ENCODE data around the gene ELMO3.

The ELMO3 gene

DNA sequence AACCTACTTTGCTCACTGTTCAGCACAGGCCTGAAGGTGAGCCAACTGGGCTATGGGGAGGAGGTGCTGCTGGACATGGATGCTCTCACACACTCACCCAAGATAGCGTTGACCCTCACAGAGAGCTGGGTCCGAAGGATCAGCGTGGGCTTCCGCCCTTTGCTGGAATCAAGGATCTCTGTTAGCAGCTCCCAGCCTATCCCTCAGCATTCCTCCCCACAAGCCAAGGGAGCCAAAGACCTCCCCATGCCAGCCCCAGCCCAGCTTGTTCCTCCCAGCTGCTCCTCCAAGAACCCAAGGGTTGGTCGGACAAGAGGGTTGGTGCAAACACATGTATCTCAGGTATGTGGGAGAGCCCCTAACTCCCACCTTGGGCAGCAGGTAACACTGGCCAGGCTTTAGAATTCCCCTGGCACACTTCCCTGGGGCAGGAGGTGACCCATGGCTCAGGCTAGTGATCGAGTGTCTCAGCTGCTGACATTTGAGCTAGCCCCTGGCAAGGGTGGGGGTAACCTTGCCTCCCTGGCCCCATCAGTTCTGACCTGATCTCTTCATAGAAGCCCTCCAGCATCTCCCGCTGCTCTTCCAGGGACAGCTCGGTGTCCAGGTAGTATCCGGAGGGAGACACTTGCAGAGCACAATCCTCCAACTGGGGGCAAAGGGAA, 40.0 kb downstream of the ELMO3 start:
- Mint-ChIP-seq H3K4me1 (peaks cover 32% of the 10 kb centered on the region), H3K4me3 (no peak overlapping the region), H3K9me3 (no peaks in the 10 kb centered on the region), H3K27ac (no peak overlapping the region), H3K36me3 (ENCODE audit: low read depth) (peaks cover 36% of the 10 kb centered on the region), H3K27me3 (no peaks in the 10 kb centered on the region)
- ATAC-seq (no peak), DNase-seq (no peak)

DNA sequence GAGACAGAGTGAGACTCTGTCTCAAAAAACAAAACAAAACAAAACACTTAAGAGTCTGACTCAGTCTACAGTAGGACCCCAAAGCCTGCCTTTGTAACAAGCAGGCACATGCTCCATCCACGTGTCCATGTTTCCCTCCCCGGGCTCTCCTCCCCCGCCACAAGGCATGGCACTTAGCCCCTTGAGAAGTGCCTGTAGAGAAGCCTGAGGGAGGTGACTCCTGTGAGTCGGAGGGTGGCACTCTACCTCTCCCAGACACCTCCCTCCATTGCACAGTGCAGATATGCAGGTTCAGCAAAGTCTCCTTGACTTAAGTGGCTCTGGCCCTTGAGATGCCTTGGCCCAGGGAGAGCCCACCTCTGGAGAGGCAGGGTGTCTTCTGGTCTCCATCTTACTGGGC, 41.6 kb downstream of the ELMO3 start:
- H3K36me3 Mint-ChIP-seq (ENCODE audit: low read depth), result peaks cover 32% of the 10 kb centered on the region
- H3K4me1 Mint-ChIP-seq, result peaks cover 47% of the 10 kb centered on the region

DNA sequence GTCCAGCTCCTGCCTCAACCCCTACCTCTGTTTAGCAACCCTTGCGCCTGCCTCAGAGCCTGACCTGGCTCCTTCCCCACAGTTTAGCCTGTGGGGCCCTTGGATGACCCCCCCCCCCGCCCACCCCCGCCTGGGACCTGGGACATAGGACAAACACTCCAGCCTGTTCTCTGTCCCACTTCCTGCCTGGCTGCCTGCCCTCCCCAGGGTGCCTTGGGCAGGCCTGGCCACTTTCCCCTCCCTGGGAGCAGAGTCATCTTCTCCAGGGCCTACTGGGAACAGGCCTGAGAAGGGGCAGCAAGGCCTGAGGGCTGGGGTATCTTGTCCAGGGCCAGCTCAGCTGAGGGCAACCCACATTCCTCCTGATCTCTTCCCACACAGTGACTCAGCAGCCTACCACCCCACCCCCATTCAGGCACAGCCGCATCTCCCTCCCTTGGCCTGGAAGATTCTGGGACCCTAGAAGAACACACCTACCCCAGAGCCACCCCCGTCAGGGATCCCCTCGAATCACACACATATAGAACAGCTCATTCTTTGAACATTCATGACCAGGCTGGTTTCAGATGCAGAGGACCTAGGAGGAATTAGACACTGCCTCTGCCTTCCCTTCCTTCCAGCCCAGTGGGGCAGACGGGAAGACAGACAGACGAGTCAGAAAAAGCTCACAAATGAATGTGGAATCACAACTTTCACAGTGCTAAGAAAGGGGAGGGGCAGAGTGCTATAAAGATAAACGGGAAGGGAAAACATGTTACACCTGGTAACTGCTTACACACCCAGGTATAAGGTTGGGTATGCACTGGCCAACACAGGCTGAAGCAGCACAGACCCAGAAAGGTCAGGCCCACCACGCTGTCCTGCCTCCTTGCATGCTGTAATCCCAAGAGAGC, 42.3 kb downstream of the ELMO3 start:
- H3K27me3 Mint-ChIP-seq, result no peaks in the 10 kb centered on the region
- DNase-seq (no peak), ATAC-seq (no peak)
- no peak overlapping the region for H3K4me3 Mint-ChIP-seq
- peaks cover 48% of the 10 kb centered on the region for H3K4me1 Mint-ChIP-seq
- H3K36me3 Mint-ChIP-seq (ENCODE audit: low read depth), result peaks cover 28% of the 10 kb centered on the region
- H3K9me3 Mint-ChIP-seq, result no peaks in the 10 kb centered on the region
- peak overlapping the region; percentile 50 for H3K27ac Mint-ChIP-seq

More for the DNA sequence above, 41.6 kb downstream of the ELMO3 start:
- DNase-seq (no peak), ATAC-seq (no peak)
- Mint-ChIP-seq H3K27ac (no peak overlapping the region), H3K9me3 (no peaks in the 10 kb centered on the region), H3K4me3 (no peak overlapping the region), H3K27me3 (no peaks in the 10 kb centered on the region)

DNA sequence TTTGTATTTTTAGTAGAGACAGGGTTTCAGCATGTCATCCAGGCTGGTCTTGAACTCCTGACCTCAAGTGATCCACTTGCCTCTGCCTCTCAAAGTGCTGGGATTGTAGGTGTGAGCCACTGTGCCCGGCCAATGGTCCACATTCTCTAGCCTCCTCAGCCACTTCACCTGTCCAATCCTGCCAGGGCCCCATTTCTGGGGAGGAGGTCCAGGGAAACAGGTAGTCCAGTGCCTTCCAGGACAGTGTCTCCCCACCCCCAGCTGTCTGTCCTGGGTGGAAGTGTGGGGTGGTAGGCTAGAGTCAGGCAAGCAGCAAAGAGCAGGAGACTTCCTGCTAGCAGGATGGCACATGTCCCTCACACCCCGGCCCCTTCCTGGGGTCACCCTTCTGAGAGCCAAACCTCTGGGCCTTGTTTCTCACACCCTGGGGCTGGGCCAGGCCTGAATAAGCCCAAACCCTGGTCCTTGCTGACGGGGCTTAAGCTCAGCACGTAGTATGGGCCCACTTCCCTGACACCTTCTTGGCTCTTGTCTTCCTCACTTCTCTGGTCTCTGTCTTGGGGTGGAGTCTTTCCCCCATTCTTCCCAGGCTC, 43.3 kb downstream of the ELMO3 start:
- Mint-ChIP-seq H3K36me3 (ENCODE audit: low read depth) (peaks cover 20% of the 10 kb centered on the region), H3K4me3 (no peak overlapping the region), H3K4me1 (peaks cover 47% of the 10 kb centered on the region), H3K9me3 (no peaks in the 10 kb centered on the region), H3K27me3 (no peaks in the 10 kb centered on the region), H3K27ac (peak overlapping the region; percentile 70)
- ATAC-seq (no peak), DNase-seq (no peak)

DNA sequence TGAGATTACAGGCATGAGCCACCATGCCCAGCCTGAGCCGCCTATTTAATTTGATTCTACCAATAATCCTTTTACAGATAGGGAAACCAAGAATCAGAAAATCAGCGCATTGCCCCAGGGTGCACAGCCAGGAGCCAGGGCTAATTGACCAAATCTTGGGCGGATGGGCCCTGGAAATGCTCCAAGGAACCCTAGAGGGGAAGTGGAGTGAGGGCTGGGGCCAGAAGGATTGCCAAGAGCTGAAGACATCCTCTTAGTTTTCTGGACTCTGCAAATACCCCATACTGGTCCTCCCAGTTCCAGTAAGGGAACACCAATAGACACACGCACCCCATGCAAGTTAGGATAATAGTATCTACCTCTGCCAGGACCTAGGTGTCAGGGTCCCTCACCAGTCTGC, 44.5 kb downstream of the ELMO3 start:
- ATAC-seq (no peak), DNase-seq (no peak)
- no peaks in the 10 kb centered on the region for H3K27me3 Mint-ChIP-seq
- peaks cover 55% of the 10 kb centered on the region for H3K4me1 Mint-ChIP-seq
- no peaks in the 10 kb centered on the region for H3K9me3 Mint-ChIP-seq
- peaks cover 8% of the 10 kb centered on the region for H3K36me3 Mint-ChIP-seq (ENCODE audit: low read depth)
- peak overlapping the region; percentile 91 for H3K27ac Mint-ChIP-seq
- H3K4me3 Mint-ChIP-seq, result peak overlapping the region; percentile 89

DNA sequence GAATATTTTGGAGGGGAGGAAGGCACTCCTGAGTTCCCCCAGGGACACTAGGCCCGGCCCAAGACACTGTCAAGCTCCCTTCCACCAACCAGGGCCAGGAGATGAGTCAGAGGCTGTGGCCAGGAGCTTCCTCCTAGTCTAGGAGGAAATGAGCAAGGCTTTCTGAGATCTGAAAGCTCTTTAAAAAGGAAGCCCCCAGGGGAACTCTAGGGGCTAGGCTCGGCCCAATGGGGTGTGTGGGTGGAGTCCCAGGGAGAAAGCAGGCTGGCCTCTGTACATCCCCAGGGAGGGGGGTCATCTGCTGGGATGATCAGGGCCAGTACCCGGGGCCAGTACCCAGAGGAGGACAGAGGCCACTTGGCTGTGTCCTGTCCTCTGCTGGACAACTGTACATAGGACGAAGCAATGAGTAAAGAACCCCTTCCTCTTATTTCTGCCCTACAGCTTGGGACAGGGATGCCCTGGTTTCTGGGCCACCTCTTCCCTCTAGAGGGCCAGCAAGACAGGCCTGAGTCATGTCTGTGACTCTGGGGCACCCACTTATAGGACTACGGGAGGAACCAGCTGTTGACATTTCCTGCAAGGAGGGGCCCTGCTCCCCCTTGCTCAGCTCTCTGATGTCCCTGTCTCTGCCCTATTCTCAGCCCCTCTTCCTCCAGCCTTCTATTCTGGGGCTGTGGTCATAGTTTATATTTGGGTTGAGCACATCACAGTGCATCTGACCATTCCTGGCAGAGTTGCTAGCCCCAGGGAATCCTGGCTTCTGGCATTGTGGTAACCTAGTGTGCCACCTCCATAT, 45.7 kb downstream of the ELMO3 start:
- Mint-ChIP-seq H3K36me3 (ENCODE audit: low read depth) (peaks cover 4% of the 10 kb centered on the region), H3K27ac (peak overlapping the region; percentile 91), H3K4me3 (peak overlapping the region; percentile 89), H3K27me3 (peaks cover under 1% of the 10 kb centered on the region), H3K9me3 (no peaks in the 10 kb centered on the region), H3K4me1 (peaks cover 62% of the 10 kb centered on the region)
- peak; percentile 74 for ATAC-seq
- DNase-seq, result peak; percentile 81

DNA sequence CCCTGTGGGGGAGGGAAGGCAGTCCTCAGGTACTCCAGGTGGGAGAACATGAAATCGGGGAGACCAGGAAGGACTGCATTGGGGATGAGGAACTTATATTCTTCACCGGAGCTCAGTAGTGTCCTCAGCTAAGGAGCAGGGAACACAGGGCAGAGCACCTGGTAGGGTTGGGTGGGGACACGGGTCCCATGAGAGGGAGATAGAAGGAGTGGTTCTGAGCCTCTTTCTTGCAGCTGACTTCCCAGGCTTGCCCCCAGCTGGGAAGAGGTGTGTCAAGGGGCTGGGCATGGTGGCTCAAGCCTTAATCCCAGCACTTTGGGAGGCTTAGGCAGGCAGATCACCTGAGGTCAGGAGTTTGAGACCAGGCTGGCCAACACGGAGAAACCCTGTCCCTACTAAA, 46.3 kb downstream of the ELMO3 start:
- Mint-ChIP-seq H3K27ac (peak overlapping the region; percentile 91), H3K4me3 (peak overlapping the region; percentile 89), H3K9me3 (no peaks in the 10 kb centered on the region), H3K27me3 (peaks cover 5% of the 10 kb centered on the region), H3K4me1 (peaks cover 67% of the 10 kb centered on the region), H3K36me3 (ENCODE audit: low read depth) (peaks cover 3% of the 10 kb centered on the region)
- ATAC-seq (no peak), DNase-seq (no peak)

DNA sequence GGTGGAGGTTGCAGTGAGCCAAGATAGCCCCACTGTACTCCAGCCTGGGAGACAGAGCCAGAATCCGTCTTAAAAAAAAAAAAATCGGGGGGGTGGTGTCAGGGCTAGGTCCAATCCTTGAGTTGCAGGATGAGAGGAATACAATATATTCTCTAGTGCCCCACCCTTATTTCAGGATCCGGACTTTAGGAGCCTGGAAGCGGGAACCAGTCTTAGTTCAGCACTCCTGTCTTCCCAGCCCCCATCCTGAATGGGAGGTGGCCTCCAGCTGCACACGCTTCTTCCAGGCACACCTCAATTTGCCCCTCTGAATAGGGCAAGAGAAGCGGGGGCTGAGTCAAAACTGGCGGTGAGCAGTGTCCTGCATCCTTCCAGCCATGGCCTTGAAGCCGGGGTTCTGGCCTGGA, 46.7 kb downstream of the ELMO3 start:
- no peak for DNase-seq
- Mint-ChIP-seq H3K36me3 (ENCODE audit: low read depth) (peaks cover 3% of the 10 kb centered on the region), H3K4me3 (peak overlapping the region; percentile 89), H3K27ac (no peak overlapping the region), H3K4me1 (peaks cover 67% of the 10 kb centered on the region), H3K27me3 (peaks cover 5% of the 10 kb centered on the region), H3K9me3 (no peaks in the 10 kb centered on the region)
- no peak for ATAC-seq

DNA sequence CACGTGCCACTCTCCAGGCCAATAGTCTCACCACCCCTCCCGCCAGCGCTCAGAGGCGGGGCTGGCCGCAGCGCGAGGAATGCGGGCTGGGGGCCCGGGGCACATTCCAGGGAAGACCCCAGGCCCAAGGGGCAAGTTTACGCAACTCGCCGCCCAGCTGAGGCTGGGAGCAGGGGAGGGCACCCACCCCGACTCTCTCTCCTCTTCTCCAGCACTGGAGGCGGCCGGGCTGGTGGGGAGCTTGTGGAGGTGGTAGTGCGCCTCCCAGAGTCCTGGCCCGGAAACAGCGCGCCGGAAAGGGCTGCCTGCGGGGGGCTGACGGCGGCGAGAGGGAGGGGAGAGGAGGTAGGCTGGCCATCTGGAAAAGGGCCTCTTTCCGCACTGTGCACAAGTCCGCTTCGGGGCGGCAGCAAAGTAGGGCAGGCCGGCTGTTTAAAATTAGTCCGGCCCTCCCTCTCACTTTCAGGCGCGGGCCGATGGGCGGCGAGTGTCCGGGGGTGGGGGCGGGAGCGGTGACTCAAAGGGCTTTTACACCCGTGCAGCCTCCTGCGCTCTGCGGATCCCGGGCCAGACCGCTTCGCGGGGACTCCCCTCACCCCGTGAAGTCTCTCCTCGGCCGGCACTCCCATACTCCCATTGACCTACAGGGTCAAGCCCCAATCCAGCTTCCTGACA, 47.3 kb downstream of the ELMO3 start:
- Mint-ChIP-seq H3K27me3 (peaks cover 5% of the 10 kb centered on the region), H3K36me3 (ENCODE audit: low read depth) (peaks cover 3% of the 10 kb centered on the region), H3K27ac (peak overlapping the region; percentile 83), H3K4me1 (peaks cover 64% of the 10 kb centered on the region), H3K4me3 (peak overlapping the region; percentile 89), H3K9me3 (no peaks in the 10 kb centered on the region)
- DNase-seq, result peak; percentile 75
- peak; percentile 14 for ATAC-seq

DNA sequence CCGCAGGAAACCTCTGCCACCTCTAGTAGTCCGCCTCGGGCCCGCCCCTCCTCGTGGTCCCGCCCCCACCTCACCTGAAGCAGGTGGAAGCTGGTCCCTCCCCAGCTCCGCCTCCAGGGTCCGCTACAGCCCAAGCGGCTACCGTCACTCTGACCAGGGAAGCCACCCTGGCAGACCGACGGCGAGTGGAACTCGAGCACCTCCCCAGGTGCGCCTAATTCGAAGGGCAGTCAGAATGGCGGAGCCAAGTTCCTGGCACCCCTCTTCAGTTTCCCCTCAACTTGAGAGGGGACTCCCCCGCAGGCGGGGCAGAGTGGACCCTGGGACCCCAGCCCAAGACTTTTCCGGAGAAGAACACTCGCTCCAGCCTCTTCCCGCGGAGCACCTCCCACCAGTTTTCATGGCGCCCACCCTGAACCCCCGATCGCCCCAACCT, 47.8 kb downstream of the ELMO3 start:
- Mint-ChIP-seq H3K27ac (peak overlapping the region; percentile 83), H3K27me3 (peaks cover 5% of the 10 kb centered on the region), H3K4me3 (peak overlapping the region; percentile 89), H3K36me3 (ENCODE audit: low read depth) (peaks cover 3% of the 10 kb centered on the region), H3K9me3 (no peaks in the 10 kb centered on the region), H3K4me1 (peaks cover 58% of the 10 kb centered on the region)
- DNase-seq, result no peak
- peak; percentile 0 for ATAC-seq

DNA sequence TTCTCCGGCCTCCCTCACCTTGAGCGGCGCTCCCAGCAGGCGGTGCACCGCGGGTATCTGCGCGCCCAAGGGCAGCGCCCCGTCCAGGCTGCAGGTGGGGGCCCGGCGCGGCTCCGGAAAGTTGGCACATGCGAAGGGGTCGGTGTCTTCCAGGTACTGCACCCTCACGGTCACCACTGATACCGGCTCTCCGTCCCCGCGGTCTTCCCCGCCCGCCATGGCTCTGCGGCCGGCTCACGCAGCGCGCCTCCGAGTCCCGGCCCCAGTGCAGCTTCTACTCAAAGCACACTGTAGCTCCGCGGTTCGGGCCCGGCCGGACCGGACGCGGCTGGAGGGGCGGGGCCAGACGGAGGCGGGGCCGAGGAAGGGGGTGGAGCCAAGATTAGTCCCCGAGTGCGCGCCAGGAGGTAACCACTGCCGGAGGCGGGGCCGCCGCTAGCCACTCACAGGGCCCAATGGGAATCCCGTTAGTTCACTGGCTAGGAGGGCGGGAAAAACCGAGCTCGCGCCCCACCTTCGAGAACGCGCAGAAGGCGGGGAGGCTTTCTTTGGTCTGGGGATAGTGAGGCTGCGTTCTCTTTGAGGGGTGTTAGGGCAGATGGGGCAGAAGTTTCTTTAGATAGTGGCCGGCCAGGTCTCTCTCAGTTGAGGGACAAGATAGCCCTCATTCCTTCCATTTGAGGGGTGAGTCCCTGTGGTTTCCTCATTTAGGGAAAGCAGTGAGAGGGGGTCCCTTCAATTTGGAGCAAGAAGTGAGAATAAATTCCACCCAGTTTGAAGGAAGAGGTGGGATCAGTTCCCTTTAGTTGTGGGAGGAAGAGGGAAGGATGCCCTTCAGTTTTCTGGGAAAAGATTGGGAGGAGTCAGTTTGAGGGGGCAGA, 48.5 kb downstream of the ELMO3 start, which contains the start of gene FHOD1:
FHOD1 (minus strand) TSS at position 290 of the 881 bp plus-strand sequence; CDS start at position 219, 71 bp downstream.
- ATAC-seq (peak; percentile 58), DNase-seq (peak; percentile 100)
- Mint-ChIP-seq H3K27me3 (peaks cover 5% of the 10 kb centered on the region), H3K27ac (peak within 1 kb of the TSS; percentile 83), H3K9me3 (no peaks in the 10 kb centered on the region), H3K4me1 (peaks cover 53% of the 10 kb centered on the region), H3K4me3 (peak within 1 kb of the TSS; percentile 89), H3K36me3 (ENCODE audit: low read depth) (peaks cover 2% of the 10 kb centered on the region)

DNA sequence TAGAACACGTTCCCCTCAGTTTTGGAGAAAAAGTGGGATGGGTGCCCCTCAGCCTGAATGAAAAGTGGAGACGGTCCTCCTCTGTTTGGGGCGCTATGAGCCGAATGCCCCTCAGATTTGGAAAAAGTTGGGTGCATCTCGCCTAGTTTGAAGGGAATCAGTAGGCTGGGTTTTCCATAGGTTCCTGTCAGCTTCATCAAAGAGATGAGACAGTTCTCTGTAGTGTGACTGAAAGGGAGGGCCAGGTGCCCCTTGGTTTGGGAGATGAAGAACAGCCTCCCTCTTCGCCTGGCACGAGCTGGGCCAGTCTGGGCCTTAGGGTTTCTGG, 49.1 kb downstream of the ELMO3 start:
- Mint-ChIP-seq H3K36me3 (ENCODE audit: low read depth) (no peaks in the 10 kb centered on the region), H3K27me3 (peaks cover 5% of the 10 kb centered on the region), H3K9me3 (no peaks in the 10 kb centered on the region), H3K4me3 (peak overlapping the region; percentile 89), H3K4me1 (peaks cover 50% of the 10 kb centered on the region), H3K27ac (peak overlapping the region; percentile 83)
- ATAC-seq, result no peak
- no peak for DNase-seq

All from activated naive CD8-positive, alpha-beta T cell treated with anti-CD3 and anti-CD28 coated beads, Interleukin-2, amount 50 U/mL, for 24 hours (primary cell).